EH (cell line): Measurements from ENCODE around the gene SETD1A.

Experiments
- DNase-seq: peaks from one replicate; pipeline ENCODE4 v3.0.0-alpha.2; 2015; ENCODE audit warnings: low read depth

Gene SETD1A

DNA sequence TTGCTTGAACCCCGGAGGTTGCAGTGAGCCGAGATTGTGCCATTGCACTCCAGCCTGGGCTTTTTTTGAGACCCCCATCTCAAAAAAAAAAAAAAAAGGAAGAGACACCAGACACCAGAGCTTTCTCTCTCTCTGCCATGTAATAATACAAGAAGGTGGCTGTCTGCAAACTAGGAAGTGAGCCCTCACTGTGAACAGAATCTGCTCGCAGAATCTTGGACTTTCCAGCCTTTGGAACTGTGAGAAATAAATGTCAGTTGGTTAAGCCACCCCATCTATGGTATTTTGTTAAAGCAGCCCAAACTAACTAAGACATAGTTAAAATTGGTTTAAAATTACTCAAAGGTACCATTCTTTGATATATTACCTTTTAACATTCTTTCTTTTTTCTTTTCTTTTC is 63.0 kb downstream of the SETD1A start:
- no peak for DNase-seq

DNA sequence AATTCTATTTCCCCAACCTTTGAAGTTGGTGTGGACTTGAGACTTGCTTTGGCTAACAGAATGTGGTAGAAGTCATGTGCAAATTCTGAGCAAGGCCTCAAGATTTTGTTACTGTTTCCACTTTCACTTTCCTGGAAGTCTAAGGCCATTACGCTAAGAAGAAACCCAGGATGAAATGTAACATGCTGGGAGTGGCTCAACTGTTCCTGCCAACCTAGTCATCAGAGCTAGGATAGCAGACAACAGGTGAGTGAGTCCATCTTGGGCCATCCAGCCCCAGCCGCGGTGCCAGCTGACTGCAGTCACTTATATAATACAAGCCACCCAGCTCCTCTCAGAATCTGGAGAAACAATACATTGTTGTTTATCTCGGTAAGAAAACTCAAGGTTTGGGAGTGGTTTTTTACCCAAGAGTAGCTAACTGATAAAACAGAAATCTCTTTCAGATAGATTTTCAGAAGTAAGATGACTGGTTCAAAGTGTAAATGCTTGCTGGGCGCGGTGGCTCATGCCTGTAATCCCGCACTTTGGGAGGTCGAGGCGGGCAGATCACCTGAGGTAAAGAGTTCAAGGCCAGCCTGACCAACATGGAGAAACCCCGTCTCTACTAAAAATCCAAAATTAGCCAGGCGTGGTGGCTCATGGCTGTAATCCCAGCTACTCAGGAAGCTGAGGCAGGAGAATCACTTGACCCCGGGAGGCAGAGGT is 65.1 kb downstream of the SETD1A start:
- DNase-seq = no peak

DNA sequence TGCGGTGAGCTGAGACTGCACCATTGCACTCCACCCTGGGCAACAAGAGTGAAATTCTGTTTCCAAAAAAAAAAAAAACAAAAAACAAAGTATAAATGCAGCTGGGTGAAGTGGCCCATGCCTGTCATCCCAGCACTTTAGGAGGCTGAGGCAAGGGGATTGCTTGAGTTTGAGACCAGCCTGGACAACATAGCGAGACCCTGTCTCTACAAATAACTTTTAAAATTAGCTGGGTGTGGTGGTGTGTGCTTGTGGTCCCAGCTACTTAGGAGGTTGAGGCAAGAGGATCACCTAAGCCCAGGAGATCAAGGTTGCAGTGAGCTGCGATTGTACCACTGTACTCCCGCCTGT is 65.7 kb downstream of the SETD1A start:
- no peak for DNase-seq

DNA sequence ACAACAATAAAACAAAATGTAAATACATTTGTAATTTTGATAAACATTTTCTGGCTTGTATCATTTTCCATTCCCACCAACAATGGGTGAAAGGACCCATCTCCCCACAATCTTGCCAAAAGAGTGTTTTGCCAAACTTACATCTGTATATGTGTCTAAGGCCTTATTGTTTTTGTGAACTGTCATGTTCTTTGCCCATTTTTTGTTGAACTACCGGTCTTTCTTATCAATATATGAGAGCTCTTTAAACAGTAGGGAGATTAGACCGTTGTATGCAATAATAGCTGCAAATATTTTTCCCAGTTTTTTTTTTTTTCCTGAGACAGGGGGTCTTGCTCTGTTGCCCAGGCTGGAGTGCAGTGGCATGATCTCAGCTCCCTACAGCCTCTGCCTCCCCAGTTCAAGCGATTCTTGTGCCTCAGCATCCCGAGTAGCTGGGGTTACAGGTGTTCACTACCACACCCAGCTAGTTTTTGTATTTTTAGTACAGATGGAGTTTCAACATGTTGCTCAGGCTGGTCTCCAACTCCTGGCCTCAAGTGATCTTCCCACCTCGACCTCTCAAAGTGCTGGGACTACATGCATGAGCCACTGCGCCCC is 66.2 kb downstream of the SETD1A start:
- no peak for DNase-seq

DNA sequence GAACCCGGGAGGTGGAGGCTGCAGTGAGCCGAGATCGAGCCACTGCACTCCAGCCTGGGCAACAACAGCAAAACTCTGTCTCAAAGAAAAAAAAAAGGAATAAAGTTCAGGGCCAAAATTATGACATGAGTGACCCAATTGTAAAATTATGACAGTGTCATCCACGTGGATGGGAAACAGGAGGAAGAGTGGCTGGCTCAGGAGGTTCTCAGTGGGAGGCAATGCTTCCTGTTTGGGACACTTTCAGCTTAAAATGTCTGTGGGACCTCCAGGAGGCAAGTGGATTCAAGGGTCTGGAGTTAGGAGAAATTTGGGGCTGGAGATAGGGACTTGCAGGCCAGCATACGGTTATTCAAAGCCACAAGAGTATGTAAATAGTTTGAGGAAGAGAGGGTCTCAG is 67.8 kb downstream of the SETD1A start:
- no peak for DNase-seq

DNA sequence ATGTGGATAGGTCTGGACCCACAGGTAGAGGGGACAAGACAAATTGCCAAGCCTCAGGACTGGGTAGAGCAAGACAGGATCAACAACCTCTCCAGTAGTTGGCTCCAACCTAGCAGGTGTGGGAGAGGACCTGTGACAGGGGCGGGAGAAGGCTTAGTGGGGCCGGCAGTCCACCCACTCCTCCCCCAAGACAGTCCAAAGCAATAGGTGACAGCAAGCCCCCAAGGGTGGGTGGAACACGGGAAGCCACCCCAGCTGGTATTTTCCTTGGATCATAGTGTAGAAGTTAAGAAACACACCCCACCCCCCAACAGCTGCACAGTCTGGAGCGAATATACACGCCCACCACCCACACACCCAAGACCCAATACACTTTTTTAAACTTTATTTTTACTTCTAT is 71.7 kb downstream of the SETD1A start:
- no peak for DNase-seq

GRCh38 chr16:31031276-31031675 is 73.7 kb downstream of the SETD1A start:
- no peak for DNase-seq

DNA sequence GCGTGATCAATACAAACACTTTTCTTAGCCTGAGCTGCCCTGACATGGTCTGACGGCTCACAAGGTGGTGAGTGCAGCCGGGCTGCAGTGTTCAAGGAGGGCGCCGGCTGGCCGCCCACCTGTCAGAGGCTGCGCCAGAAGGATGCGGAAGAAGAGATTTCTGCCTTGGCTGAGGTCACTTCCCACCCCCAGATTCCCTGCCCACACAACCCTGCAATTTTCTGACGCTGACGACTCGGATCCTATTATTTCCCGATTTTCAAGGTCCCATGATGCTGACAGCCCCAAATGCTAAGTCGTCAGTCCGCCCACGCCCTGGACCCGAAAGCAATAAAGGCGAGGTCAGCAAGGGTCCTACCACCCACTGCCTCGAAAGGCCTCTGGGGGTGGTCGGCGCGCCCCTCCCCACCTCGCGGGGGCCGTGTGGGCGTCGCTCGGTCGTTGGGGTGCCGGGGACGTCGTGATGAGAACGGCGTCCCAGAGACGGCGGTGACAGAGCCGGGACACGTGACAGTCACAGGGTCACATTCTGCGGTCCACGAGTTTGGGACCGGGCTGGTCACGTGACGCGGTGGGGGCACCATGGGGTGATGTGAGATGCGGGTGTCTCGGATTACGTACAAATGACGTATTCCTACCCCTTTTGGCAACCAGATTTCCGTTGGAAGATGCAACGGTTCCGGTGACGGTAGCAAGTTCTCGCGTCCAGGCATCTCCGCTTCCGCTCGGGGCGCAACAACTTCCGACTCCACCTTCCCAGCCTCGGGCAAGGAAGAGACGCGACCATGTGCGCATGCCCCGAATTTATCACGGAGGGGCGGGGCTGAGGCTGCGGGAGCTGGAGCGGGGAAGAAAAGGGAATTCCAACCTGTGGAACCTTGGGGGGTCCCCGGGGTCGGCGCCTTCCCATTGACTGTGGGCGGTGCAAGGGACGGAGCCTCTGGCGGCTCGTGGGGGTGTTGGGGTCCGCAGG is 75.5 kb downstream of the SETD1A start, which contains the start of gene STX4:
TSS of gene STX4 (plus strand) at position 823 of the 973 bp plus-strand sequence. CDS start 248 bp downstream, outside the sequence.
- peak; percentile 97 for DNase-seq

DNA sequence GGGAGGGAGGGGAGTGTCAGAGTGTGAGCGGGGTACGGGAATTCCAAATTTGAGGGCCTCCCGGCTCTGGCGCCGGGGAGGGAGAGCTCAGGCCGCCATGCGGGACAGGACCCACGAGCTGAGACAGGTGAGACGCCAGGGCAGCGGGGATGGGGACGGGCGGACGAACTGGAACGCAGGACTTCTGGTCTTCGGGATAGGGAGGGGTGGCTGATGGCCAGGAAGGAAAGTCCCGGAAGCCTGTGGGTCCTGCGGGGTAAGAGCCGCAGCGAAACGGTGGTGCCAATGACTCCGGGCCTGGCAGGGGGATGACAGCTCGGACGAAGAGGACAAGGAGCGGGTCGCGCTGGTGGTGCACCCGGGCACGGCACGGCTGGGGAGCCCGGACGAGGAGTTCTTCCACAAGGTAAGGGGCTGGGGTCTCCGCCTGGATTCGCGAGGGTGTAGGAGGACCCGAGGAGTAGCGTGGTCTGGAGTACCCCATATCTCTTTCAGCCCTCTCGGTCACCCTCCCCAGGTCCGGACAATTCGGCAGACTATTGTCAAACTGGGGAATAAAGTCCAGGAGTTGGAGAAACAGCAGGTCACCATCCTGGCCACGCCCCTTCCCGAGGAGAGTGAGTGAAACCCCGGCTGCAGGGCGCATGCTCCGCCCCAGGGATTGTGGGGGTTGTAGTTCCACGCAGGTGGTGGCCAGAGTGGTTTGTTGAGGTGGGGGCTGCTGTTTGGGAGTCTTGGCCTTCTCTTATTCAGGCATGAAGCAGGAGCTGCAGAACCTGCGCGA is 76.3 kb downstream of the SETD1A start:
- DNase-seq = peak; percentile 87
